OCI-LY7 (cell line): ENCODE results near the gene EXOC4. TPM values are rescaled to one million over a fixed set of nuclear protein-coding genes. Genes with fewer than 3 reads are reported as not detected.

Experiments
- BruUV-seq: library from RNA; stranded (reverse); fragments of 400-500 nt; replicated peaks from 2 replicates; lab custom pipeline; 2021; lab: Mats Ljungman, UMichigan
- CTCF ChIA-PET: fragments of 300-600 bp; sonication (Branson Sonifier 250); formaldehyde crosslinking; loops from one replicate; lab custom pipeline; 2022; ENCODE audit warnings: antibody characterized with exemption; ENCODE audit not compliant: unreplicated experiment; lab: Charles Lee
- POLR2A ChIA-PET: fragments of 300-600 bp; sonication (Branson Sonifier 250); formaldehyde crosslinking; loops from one replicate; lab custom pipeline; 2022; ENCODE audit warnings: antibody characterized with exemption; lab: Charles Lee
- DNase-seq: peaks from one replicate; pipeline ENCODE4 v3.0.0-alpha.2; 2015; ENCODE audit warnings: low spot score
- H2AFZ ChIP-seq: fragments of 200-600 bp; sonication (generic), shearing (Covaris generic); 2 replicates; pipeline ENCODE4 v1.6.1; 2014; ENCODE audit warnings: mild to moderate bottlenecking, antibody characterized with exemption, low read length, moderate library complexity
- H3K27ac ChIP-seq: fragments of 200-600 bp; sonication (generic); 2 replicates; pipeline ENCODE4 v1.5.1; 2014; ENCODE audit warnings: mixed run types, low read depth, mild to moderate bottlenecking, moderate library complexity, low read length, inconsistent platforms; ENCODE audit not compliant: poor library complexity, severe bottlenecking
- H3K36me3 ChIP-seq: fragments of 200-600 bp; sonication (generic); 2 replicates; pipeline ENCODE4 v1.6.1; 2014; ENCODE audit warnings: mild to moderate bottlenecking, antibody characterized with exemption, low read length, moderate library complexity, mixed read lengths; ENCODE audit not compliant: insufficient read depth
- H3K4me1 ChIP-seq: fragments of 200-600 bp; sonication (generic); 2 replicates; pipeline ENCODE4 v1.5.1; 2014; ENCODE audit warnings: mild to moderate bottlenecking, low read length; ENCODE audit not compliant: insufficient read depth, poor library complexity, severe bottlenecking
- H3K4me2 ChIP-seq: fragments of 200-600 bp; sonication (generic); 2 replicates; pipeline ENCODE4 v1.6.1; 2014; ENCODE audit warnings: mild to moderate bottlenecking, low read length
- H3K4me3 ChIP-seq: fragments of 200-600 bp; sonication (generic); 2 replicates; pipeline ENCODE4 v1.5.1; 2014; ENCODE audit warnings: mild to moderate bottlenecking, low read depth, low read length; ENCODE audit not compliant: poor library complexity, severe bottlenecking
- H3K79me2 ChIP-seq: fragments of 200-600 bp; sonication (generic); 2 replicates; pipeline ENCODE4 v1.6.1; 2016; ENCODE audit warnings: low read depth, mild to moderate bottlenecking, low read length, moderate library complexity, mixed read lengths; ENCODE audit not compliant: insufficient read depth
- H3K9me2 ChIP-seq: fragments of 200-600 bp; sonication (generic); 2 replicates; pipeline ENCODE4 v1.6.1; 2016; ENCODE audit warnings: mild to moderate bottlenecking, low read length, mixed read lengths; ENCODE audit not compliant: insufficient read depth
- H3K9me3 ChIP-seq: fragments of 200-600 bp; sonication (generic); 2 replicates; pipeline ENCODE4 v1.6.1; 2014; ENCODE audit warnings: mild to moderate bottlenecking, mixed run types, low read length, mixed read lengths
- H4K20me1 ChIP-seq: fragments of 200-600 bp; sonication (generic); 2 replicates; pipeline ENCODE4 v1.6.1; 2014; ENCODE audit warnings: mild to moderate bottlenecking, antibody characterized with exemption, low read length, moderate library complexity, mixed read lengths; ENCODE audit not compliant: insufficient read depth
- EZH2phosphoT487 ChIP-seq: fragments of 200-600 bp; sonication (generic); IDR thresholded peaks from 2 replicates; pipeline ENCODE4 v1.6.1; 2018; ENCODE audit warnings: low read depth, borderline replicate concordance, mild to moderate bottlenecking, mixed run types, antibody characterized with exemption, low read length, moderate library complexity, mixed read lengths
- intact Hi-C: fragments of 100-400 bp; cut with micrococcal nuclease; formaldehyde crosslinking; loops from one replicate; pipeline ENCODE4 v1.10.0; 2022; ENCODE audit not compliant: unreplicated experiment
- total RNA-seq, 2 experiments: library from RNA; depleted of rRNA in 1 of 2; stranded (reverse); fragments of >200 nt in 1 of 2; shearing (Covaris generic) in 1 of 2; gene quantifications; 2 replicates each; pipeline ENCODE4 v1.2.3, GENCODE V29; 2014 to 2022
- TF ChIP-seq, protein P1 (sequence below): fragments of 200-600 bp; sonication (generic); conservative IDR thresholded peaks from 2 replicates; pipeline ENCODE4 v1.5.1; 2014; ENCODE audit warnings: mild to moderate bottlenecking, antibody characterized with exemption, low read length, moderate library complexity, mixed read lengths

The EXOC4 gene
- total RNA-seq, 2 experiments from 2014 or later = 75.1 to 93.2 TPM

DNA sequence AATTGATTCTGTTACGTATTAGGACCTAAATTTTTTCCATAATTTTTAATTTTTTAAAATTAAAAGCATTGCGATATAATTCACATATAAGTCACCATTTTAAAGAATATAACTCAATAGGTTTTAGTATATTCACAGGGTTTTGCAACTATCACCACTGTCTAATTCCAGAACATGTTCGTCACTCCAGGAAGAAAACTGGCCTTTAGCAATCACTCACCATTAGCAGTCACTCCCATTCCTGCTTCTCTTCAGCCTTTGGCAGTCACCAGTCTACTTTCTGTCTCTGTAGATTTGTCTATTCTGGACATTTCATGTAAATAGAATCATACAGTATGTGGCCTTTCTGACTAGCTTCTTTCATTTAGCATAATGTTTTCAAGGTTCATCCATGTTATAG lies 176.5 kb downstream of the EXOC4 start:
- Histone ChIP-seq H3K4me2 (no peak overlapping the region), H3K9me3 (no peaks in the 10 kb centered on the region), H4K20me1 (no peaks in the 10 kb centered on the region; the same call in 1 of the 2 replicates), H3K27ac (no peak overlapping the region), H3K9me2 (no peaks in the 10 kb centered on the region), H3K4me1 (no peaks in the 10 kb centered on the region), H3K4me3 (no peak overlapping the region), H3K79me2 (no peaks in the 10 kb centered on the region), H3K36me3 (no peaks in the 10 kb centered on the region), H2AFZ (no peak overlapping the region)
- BruUV-seq = no TSS peak
- TF ChIP-seq EZH2phosphoT487 = no peak
- TF ChIP-seq, protein P1, sequence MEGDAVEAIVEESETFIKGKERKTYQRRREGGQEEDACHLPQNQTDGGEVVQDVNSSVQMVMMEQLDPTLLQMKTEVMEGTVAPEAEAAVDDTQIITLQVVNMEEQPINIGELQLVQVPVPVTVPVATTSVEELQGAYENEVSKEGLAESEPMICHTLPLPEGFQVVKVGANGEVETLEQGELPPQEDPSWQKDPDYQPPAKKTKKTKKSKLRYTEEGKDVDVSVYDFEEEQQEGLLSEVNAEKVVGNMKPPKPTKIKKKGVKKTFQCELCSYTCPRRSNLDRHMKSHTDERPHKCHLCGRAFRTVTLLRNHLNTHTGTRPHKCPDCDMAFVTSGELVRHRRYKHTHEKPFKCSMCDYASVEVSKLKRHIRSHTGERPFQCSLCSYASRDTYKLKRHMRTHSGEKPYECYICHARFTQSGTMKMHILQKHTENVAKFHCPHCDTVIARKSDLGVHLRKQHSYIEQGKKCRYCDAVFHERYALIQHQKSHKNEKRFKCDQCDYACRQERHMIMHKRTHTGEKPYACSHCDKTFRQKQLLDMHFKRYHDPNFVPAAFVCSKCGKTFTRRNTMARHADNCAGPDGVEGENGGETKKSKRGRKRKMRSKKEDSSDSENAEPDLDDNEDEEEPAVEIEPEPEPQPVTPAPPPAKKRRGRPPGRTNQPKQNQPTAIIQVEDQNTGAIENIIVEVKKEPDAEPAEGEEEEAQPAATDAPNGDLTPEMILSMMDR = no peak
- no peak for DNase-seq
- CTCF ChIA-PET = no interaction called here
- intact Hi-C loops = no loop called here
- POLR2A ChIA-PET = no interaction called here

DNA sequence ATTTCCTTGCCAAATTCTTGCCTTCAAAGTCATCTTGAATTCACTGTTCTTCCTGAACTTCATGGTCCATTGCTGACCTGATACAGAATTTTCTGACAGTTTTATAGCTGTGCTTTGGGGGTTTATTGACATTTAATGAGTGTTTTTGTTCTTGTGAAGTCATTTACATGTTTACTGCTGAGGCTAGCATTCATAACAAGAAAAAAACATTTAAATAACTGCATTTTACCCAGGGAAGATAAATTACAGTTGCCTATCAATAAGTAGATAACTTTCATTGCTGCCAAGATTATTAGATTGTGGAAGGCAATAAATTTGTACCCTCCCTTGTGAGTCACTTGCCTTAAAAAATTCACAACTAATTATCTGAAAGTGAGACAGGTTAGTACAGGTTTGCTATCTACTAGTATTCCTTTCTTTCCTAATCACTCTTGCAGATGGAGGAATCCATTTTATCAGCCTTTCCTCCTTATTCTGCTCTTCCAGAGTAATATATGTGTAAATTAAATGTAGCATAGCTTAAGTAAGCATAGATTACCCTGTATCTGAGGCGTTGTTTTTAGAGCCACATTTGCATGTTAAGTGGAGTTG lies 178.4 kb downstream of the EXOC4 start:
- H3K4me2 ChIP-seq = no peak overlapping the region

More for the DNA sequence above, 178.4 kb downstream of the EXOC4 start:
- Histone ChIP-seq H3K4me1 (no peaks in the 10 kb centered on the region), H2AFZ (no peak overlapping the region), H3K79me2 (no peaks in the 10 kb centered on the region), H4K20me1 (no peaks in the 10 kb centered on the region; the same call in 1 of the 2 replicates), H3K9me3 (no peaks in the 10 kb centered on the region), H3K36me3 (no peaks in the 10 kb centered on the region), H3K9me2 (no peaks in the 10 kb centered on the region), H3K4me3 (no peak overlapping the region), H3K27ac (no peak overlapping the region)
- BruUV-seq = no TSS peak
- POLR2A ChIA-PET = no interaction called here
- CTCF ChIA-PET = no interaction called here
- TF ChIP-seq, protein P1 = no peak
- TF ChIP-seq EZH2phosphoT487 = no peak
- intact Hi-C loops = no loop called here
- DNase-seq = no peak
